Ectodermal cell (in vitro differentiated cells): ENCODE data around the gene BAIAP2L2.
"Not testable (repeated sequence)": the region's sequence is repeated elsewhere in the genome, so short reads cannot be mapped to it uniquely, and the experiment has no call there.

Source experiments
- H3K27ac ChIP-seq: 2 replicates; pipeline ENCODE4 v1.7.0; 2013; ENCODE audit warnings: mild to moderate bottlenecking, low read depth, low read length; ENCODE audit not compliant: insufficient read depth, poor library complexity, severe bottlenecking
- H3K27me3 ChIP-seq: 2 replicates; pipeline ENCODE4 v1.7.0; 2013; ENCODE audit warnings: mild to moderate bottlenecking, low read length; ENCODE audit not compliant: insufficient read depth, control insufficient read depth, poor library complexity, severe bottlenecking
- H3K36me3 ChIP-seq: one replicate; pipeline ENCODE4 v1.7.0; 2013; ENCODE audit warnings: low read length; ENCODE audit not compliant: control insufficient read depth, insufficient read depth
- H3K4me1 ChIP-seq: one replicate; pipeline ENCODE4 v1.7.0; 2013; ENCODE audit warnings: low read length; ENCODE audit not compliant: control insufficient read depth, insufficient read depth
- H3K4me3 ChIP-seq: 2 replicates; pipeline ENCODE4 v1.7.0; 2013; ENCODE audit warnings: low read depth, low read length, control low read depth; ENCODE audit not compliant: insufficient read depth
- H3K9me3 ChIP-seq: 2 replicates; pipeline ENCODE4 v1.7.0; 2013; ENCODE audit warnings: mild to moderate bottlenecking, low read length, moderate library complexity; ENCODE audit not compliant: control insufficient read depth
- WGBS, 2 experiments: methylation state at CpG; one replicate each; pipeline ENCODE4 v1.1.7; 2013; ENCODE audit warnings: missing lambda C conversion rate in 2 of 2; 5-methylcytosine and 5-hydroxymethylcytosine counted together

BAIAP2L2 gene

DNA sequence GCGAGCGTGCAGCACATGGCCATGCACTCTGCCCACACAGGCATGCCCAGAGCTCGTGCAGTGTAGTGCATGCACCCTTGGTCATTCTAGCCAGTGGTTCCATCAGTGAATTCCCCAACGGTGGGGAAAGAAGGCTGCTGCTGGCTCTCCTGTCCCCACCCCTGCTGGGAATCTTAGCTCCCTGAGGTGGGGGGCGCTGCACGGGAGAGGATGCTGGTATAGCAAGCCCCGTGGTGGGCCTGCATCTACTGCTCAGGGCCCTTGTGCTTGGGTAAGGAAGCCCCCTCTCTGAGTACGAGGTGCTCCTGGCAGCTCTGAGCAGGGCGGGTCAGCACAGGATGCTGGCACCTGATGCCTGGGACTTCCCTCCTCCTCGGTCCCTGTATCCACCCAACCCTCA lies 18.5 kb upstream of the BAIAP2L2 start:
- Histone ChIP-seq H3K4me3 (no peak overlapping the region), H3K4me1 (no peaks in the 10 kb centered on the region), H3K36me3 (no peaks in the 10 kb centered on the region), H3K27ac (no peak overlapping the region), H3K9me3 (no peaks in the 10 kb centered on the region), H3K27me3 (no peaks in the 10 kb centered on the region)
- WGBS, 2 experiments, result 92 to 94% methylated on average over 10 of the region's 10 CpGs

DNA sequence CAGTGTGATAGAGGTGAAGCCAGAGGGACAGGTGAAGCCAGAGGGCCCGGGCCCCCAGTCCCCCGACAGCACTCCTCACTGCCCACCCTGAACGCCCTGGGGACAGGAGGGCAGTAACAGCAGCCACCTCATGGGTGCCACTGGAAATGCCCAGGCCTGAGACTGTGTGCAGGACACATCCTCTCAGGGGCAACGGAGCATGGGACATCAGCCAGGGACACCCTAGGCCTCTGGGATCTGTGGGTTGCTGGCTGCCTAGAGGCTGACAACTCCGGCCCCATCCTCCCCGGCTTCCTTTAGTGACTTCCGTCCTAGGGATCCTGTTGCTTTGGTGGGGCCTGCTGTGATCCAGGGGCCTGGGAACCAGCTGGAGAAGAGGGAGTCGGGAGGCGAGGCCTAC lies 17.4 kb upstream of the BAIAP2L2 start:
- H3K27me3 ChIP-seq, result no peaks in the 10 kb centered on the region
- no peak overlapping the region for H3K4me3 ChIP-seq
- peaks cover 3% of the 10 kb centered on the region for H3K4me1 ChIP-seq
- no peak overlapping the region for H3K27ac ChIP-seq
- H3K36me3 ChIP-seq, result no peaks in the 10 kb centered on the region
- 86 to 91% methylated on average over 9 of the region's 9 CpGs for WGBS, 2 experiments
- H3K9me3 ChIP-seq, result no peaks in the 10 kb centered on the region

DNA sequence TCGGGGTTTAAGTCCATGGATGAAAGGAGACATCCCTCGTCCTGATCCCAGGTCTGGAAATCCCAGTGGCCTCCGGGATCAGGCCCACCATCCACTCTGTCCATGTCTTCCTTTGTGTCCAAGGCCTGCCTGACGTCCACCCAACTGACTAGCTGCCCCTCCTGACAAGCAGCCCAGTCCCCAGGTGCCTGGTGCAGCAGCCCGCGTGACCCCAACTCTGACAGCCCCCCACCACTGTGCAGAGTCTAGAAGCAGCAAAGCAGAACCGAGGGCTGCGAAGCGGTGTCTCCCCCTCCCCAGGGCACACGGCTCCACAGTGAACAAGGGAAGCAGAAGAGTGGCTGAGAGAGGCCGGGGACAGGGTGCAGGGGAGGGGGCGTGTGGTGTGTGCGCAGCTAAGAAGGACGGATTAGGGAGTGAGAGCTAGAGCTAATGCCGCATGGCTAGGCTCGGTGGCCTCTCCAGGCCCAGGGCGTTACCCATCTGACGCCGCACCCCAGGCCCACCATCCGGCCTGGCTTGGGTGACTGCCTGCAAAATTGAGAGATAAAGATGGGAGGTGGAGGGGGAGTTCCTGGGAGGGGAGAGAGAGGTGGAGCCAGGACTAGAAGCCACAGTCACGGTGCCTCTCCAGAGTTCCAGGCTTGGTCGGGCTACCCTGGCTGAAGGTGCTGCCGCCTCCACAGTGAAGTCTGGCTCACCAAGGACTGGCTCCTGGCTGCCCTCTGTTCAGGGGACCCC lies 16.6 kb upstream of the BAIAP2L2 start:
- Histone ChIP-seq H3K27me3 (no peaks in the 10 kb centered on the region), H3K4me3 (no peak overlapping the region), H3K27ac (no peak overlapping the region), H3K9me3 (no peaks in the 10 kb centered on the region), H3K4me1 (peaks cover 3% of the 10 kb centered on the region), H3K36me3 (no peaks in the 10 kb centered on the region)
- WGBS, 2 experiments, result 86 to 87% methylated on average over 23 of the region's 23 CpGs

- H3K36me3 ChIP-seq, result no peaks in the 10 kb centered on the region
- no peak overlapping the region for H3K4me3 ChIP-seq
- peaks cover 3% of the 10 kb centered on the region for H3K4me1 ChIP-seq
- H3K27ac ChIP-seq, result no peak overlapping the region
- no peaks in the 10 kb centered on the region for H3K9me3 ChIP-seq
- 93% methylated on average over 11 of the region's 11 CpGs for WGBS, 2 experiments
- H3K27me3 ChIP-seq, result no peaks in the 10 kb centered on the region
Measured at GRCh38 chr22:38125751-38126201, 15.3 kb upstream of the BAIAP2L2 start.

- Histone ChIP-seq H3K4me3 (no peak overlapping the region), H3K27me3 (no peaks in the 10 kb centered on the region), H3K9me3 (no peaks in the 10 kb centered on the region), H3K36me3 (no peaks in the 10 kb centered on the region), H3K4me1 (peaks cover 3% of the 10 kb centered on the region), H3K27ac (no peak overlapping the region)
- WGBS, 2 experiments, result 95 to 96% methylated on average over 14 of the region's 14 CpGs
Measured at GRCh38 chr22:38125038-38125610, 14.6 kb upstream of the BAIAP2L2 start.

GRCh38 chr22:38124236-38124974 lies 13.9 kb upstream of the BAIAP2L2 start:
- Histone ChIP-seq H3K27me3 (no peaks in the 10 kb centered on the region), H3K4me3 (no peak overlapping the region), H3K4me1 (peaks cover 3% of the 10 kb centered on the region), H3K9me3 (no peaks in the 10 kb centered on the region), H3K36me3 (no peaks in the 10 kb centered on the region), H3K27ac (no peak overlapping the region)
- 93 to 94% methylated on average over 21 of the region's 21 CpGs for WGBS, 2 experiments

DNA sequence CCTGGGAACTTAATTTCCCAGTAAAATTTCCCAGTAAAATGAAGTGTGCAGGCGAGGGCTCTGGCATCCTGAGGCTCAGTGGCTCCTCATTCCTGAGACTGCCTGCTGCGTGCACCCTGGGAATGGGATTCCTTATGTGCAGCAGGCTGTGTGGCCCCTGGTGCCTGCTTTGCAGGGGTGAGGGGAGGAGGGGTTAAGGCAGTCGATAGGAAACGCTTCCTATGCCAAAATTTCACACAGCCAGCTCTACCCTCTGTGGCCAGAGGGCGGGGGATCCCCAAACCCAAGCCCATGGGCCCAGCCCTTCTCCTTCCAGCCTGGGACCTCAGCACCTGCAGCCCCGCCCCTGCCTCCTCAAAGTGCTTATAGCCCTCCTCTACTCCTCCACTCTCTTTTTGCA lies 12.1 kb upstream of the BAIAP2L2 start:
- no peak overlapping the region for H3K4me3 ChIP-seq
- H3K27me3 ChIP-seq, result no peaks in the 10 kb centered on the region
- no peaks in the 10 kb centered on the region for H3K36me3 ChIP-seq
- H3K9me3 ChIP-seq, result no peaks in the 10 kb centered on the region
- H3K4me1 ChIP-seq, result peaks cover 3% of the 10 kb centered on the region
- H3K27ac ChIP-seq, result no peak overlapping the region
- 83 to 84% methylated on average over 6 of the region's 6 CpGs for WGBS, 2 experiments

- Histone ChIP-seq H3K27me3 (no peaks in the 10 kb centered on the region), H3K4me3 (no peak overlapping the region), H3K9me3 (no peaks in the 10 kb centered on the region), H3K36me3 (no peaks in the 10 kb centered on the region), H3K4me1 (peaks cover 3% of the 10 kb centered on the region), H3K27ac (no peak overlapping the region)
- 86 to 88% methylated on average over 28 of the region's 28 CpGs for WGBS, 2 experiments
Measured at GRCh38 chr22:38120359-38121110, 10.1 kb upstream of the BAIAP2L2 start.

- not testable (repeated sequence) for H3K9me3 ChIP-seq, H3K4me3 ChIP-seq, H3K36me3 ChIP-seq, H3K4me1 ChIP-seq, H3K27me3 ChIP-seq, H3K27ac ChIP-seq
- 95 to 96% methylated on average over 2 of the region's 2 CpGs for WGBS, 2 experiments
Measured at GRCh38 chr22:38118747-38119146, 8.3 kb upstream of the BAIAP2L2 start.

DNA sequence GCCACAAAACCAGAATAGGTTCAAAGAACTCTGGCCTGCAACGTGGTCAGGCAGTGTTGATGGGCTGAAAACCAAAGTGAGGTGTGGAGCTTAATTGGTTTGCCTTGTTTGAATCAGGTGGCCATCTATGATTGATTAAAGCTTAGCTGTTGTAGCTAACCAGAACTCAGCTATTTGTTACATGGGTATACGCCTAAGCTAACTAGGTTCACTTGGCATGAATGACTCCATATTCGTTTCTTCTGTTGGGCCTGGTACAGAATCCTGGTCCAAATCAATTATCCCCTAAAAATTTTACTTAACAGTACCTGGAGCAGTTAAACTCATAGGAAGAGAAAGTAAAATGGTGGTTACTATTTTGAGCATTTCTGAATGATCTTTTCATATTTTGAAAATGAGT lies 7.7 kb upstream of the BAIAP2L2 start:
- Histone ChIP-seq H3K4me1 (peaks cover 3% of the 10 kb centered on the region), H3K27ac (no peak overlapping the region), H3K4me3 (no peak overlapping the region), H3K9me3 (no peaks in the 10 kb centered on the region), H3K36me3 (no peaks in the 10 kb centered on the region), H3K27me3 (no peaks in the 10 kb centered on the region)
- WGBS, 2 experiments, result 76 to 88% methylated on average over 3 of the region's 3 CpGs
